SK-N-SH (cell line): ENCODE data around the gene SDE2. TPM values are rescaled to one million over a fixed set of nuclear protein-coding genes. Genes with fewer than 3 reads are reported as not detected.

Experiments used
- CTCF ChIA-PET: fragments of 300-600, 350-600 bp; formaldehyde crosslinking; extraction: SDS; loops from one replicate; lab custom pipeline; 2021; lab: Yijun Ruan, JAX
- POLR2A ChIA-PET: fragments of 350-600 bp; sonication (Branson Sonifier 250); formaldehyde crosslinking; extraction: SDS; loops from one replicate; lab custom pipeline; 2020; ENCODE audit warnings: antibody characterized with exemption, inconsistent platforms; lab: Yijun Ruan, JAX
- DNase-seq: peaks from one replicate; pipeline ENCODE4 v3.0.0; 2012
- H2AFZ ChIP-seq: fragments of 200-600 bp; sonication (generic); 2 replicates; pipeline ENCODE4 v1.8.1; 2016; ENCODE audit warnings: antibody characterized with exemption, mild to moderate bottlenecking, low read depth
- H3F3A ChIP-seq: fragments of 200-600 bp; sonication (generic); replicated peaks from 2 replicates; pipeline ENCODE3; 2016; ENCODE audit warnings: antibody characterized with exemption, mild to moderate bottlenecking; ENCODE audit not compliant: insufficient read depth
- H3K27ac ChIP-seq, 2 experiments: fragments of 200-500 bp in 1 of 2; fragments of 200-600 bp in 1 of 2; sonication (Bioruptor generic) in 1 of 2; sonication (generic), shearing (Covaris generic) in 1 of 2; 2 replicates each; pipeline versions ENCODE4 v1.5.1 to v1.6.1; 2014 to 2016; ENCODE audit warnings: low read depth in 2 of 2, inconsistent platforms in 1 of 2, low read length in 1 of 2, mild to moderate bottlenecking in 1 of 2, mixed read lengths in 1 of 2
- H3K27me3 ChIP-seq: fragments of 200-600 bp; sonication (generic), shearing (Covaris generic); 2 replicates; pipeline ENCODE4 v1.6.1; 2016; ENCODE audit warnings: mixed run types; ENCODE audit not compliant: insufficient read depth
- H3K36me3 ChIP-seq, 2 experiments: fragments of 200-500 bp in 1 of 2; fragments of 200-600 bp in 1 of 2; sonication (Bioruptor generic) in 1 of 2; sonication (generic) in 1 of 2; replicated peaks in 1 of 2; 2 replicates each; pipeline versions ENCODE3 to v1.5.1; 2014 to 2016; ENCODE audit warnings: low read length in 1 of 2, mild to moderate bottlenecking in 1 of 2; ENCODE audit not compliant: insufficient read depth in 2 of 2, control insufficient read depth in 1 of 2
- H3K4me1 ChIP-seq, 2 experiments: fragments of 200-500 bp in 1 of 2; fragments of 200-600 bp in 1 of 2; sonication (Bioruptor generic) in 1 of 2; sonication (generic), shearing (Covaris generic) in 1 of 2; 2 replicates each; pipeline versions ENCODE4 v1.5.1 to v1.6.1; 2014 to 2016; ENCODE audit warnings: low read depth in 1 of 2, low read length in 1 of 2, mixed run types in 1 of 2; ENCODE audit not compliant: insufficient read depth in 2 of 2, control insufficient read depth in 1 of 2
- H3K4me2 ChIP-seq: fragments of 200-600 bp; sonication (generic), shearing (Covaris generic); 2 replicates; pipeline ENCODE4 v1.6.1; 2017; ENCODE audit warnings: mixed run types
- H3K4me3 ChIP-seq, 2 experiments: fragments of 200-500 bp in 1 of 2; fragments of 200-600 bp in 1 of 2; sonication (Bioruptor generic) in 1 of 2; sonication (generic), shearing (Covaris generic) in 1 of 2; 2 replicates each; pipeline versions ENCODE4 v1.5.1 to v1.8.1; 2014 to 2016; ENCODE audit warnings: low read depth in 2 of 2, inconsistent platforms in 1 of 2, low read length in 1 of 2, mild to moderate bottlenecking in 1 of 2, mixed read lengths in 1 of 2, moderate library complexity in 1 of 2
- H3K79me2 ChIP-seq: fragments of 200-600 bp; sonication (generic); 2 replicates; pipeline ENCODE4 v1.8.1; 2017; ENCODE audit warnings: mild to moderate bottlenecking; ENCODE audit not compliant: insufficient read depth
- H3K9ac ChIP-seq: fragments of 200-600 bp; sonication (generic); 2 replicates; pipeline ENCODE4 v1.6.1; 2017; ENCODE audit warnings: mixed run types
- H3K9me2 ChIP-seq: fragments of 200-600 bp; sonication (generic); 2 replicates; pipeline ENCODE4 v1.6.1; 2017; ENCODE audit warnings: mixed run types
- H3K9me3 ChIP-seq: fragments of 200-600 bp; sonication (generic); 2 replicates; pipeline ENCODE4 v1.6.1; 2017; ENCODE audit warnings: mixed run types, mild to moderate bottlenecking, moderate library complexity
- H4K20me1 ChIP-seq: fragments of 200-600 bp; sonication (generic); 2 replicates; pipeline ENCODE4 v1.6.1; 2017; ENCODE audit warnings: mild to moderate bottlenecking, mixed run types; ENCODE audit not compliant: insufficient read depth
- ELF1 ChIP-seq: IDR thresholded peaks from 2 replicates; pipeline ENCODE4 v1.4.0; 2012
- EZH2phosphoT487 ChIP-seq: fragments of 200-600 bp; sonication (generic); IDR thresholded peaks from 2 replicates; pipeline ENCODE4 v1.6.1; 2017; ENCODE audit warnings: low read depth, mixed run types, mild to moderate bottlenecking, antibody characterized with exemption, moderate library complexity, borderline replicate concordance
- FOSL2 ChIP-seq: IDR thresholded peaks from 2 replicates; pipeline ENCODE4 v1.4.0; 2012; ENCODE audit warnings: low read depth, mild to moderate bottlenecking, moderate library complexity, borderline replicate concordance
- FOXJ3 ChIP-seq: sonication (generic); formaldehyde crosslinking; IDR thresholded peaks from 2 replicates; pipeline ENCODE4 v1.5.1; 2020; ENCODE audit warnings: mild to moderate bottlenecking, missing genetic modification reagents
- FOXM1 ChIP-seq: IDR thresholded peaks from 2 replicates; pipeline ENCODE4 v1.4.0; 2012; ENCODE audit warnings: low read depth, mild to moderate bottlenecking
- GABPA ChIP-seq: IDR thresholded peaks from 2 replicates; pipeline ENCODE4 v1.4.0; 2012; ENCODE audit warnings: low read depth, mild to moderate bottlenecking
- GATA2 ChIP-seq: sonication (generic); formaldehyde crosslinking; IDR thresholded peaks from 2 replicates; pipeline ENCODE4 v1.5.0; 2020; ENCODE audit warnings: mild to moderate bottlenecking, missing genetic modification reagents
- JUND ChIP-seq: IDR thresholded peaks from 2 replicates; pipeline ENCODE4 v1.4.0; 2012
- NFIC ChIP-seq: IDR thresholded peaks from 2 replicates; pipeline ENCODE4 v1.4.0; 2012; ENCODE audit warnings: borderline replicate concordance
- NRF1 ChIP-seq: IDR thresholded peaks from 2 replicates; pipeline ENCODE4 v1.6.1; 2012; ENCODE audit warnings: low read depth, mild to moderate bottlenecking, low read length
- RAD21 ChIP-seq: IDR thresholded peaks from 2 replicates; pipeline ENCODE4 v1.6.1; 2012; ENCODE audit warnings: mild to moderate bottlenecking, low read length
- RCOR1 ChIP-seq: fragments of 150-350 bp; IDR thresholded peaks from 2 replicates; pipeline ENCODE4 v1.6.1; 2017; ENCODE audit warnings: antibody characterized with exemption, low read length
- RFX5 ChIP-seq: IDR thresholded peaks from 2 replicates; pipeline ENCODE4 v1.6.1; 2012; ENCODE audit warnings: mild to moderate bottlenecking, improper control_type of control experiment, low read length
- SMC3 ChIP-seq: IDR thresholded peaks from 2 replicates; pipeline ENCODE4 v1.6.1; 2012; ENCODE audit warnings: low read depth, low read length, improper control_type of control experiment
- TCF12 ChIP-seq: IDR thresholded peaks from 2 replicates; pipeline ENCODE4 v1.4.0; 2012
- WGBS: methylation state at CpG from one replicate; pipeline ENCODE4 v1.1.6; 2017; ENCODE audit warnings: low lambda C conversion rate; 5-methylcytosine and 5-hydroxymethylcytosine counted together
- polyA plus RNA-seq, 3 experiments: library from polyadenylated mRNA; depleted of rRNA; stranded (reverse); fragments of >200 nt; gene quantifications; 2 replicates each; pipeline ENCODE4 v1.2.3, GENCODE V29; 2012
- TF ChIP-seq, protein P1 (sequence below): IDR thresholded peaks from 2 replicates; pipeline ENCODE4 v1.4.0; 2012; ENCODE audit warnings: low read depth, borderline replicate concordance
- TF ChIP-seq, protein P2 (sequence below): fragments of 200-600 bp; sonication (generic); IDR thresholded peaks from 2 replicates; pipeline ENCODE4 v1.6.1; 2017; ENCODE audit warnings: antibody characterized with exemption, mild to moderate bottlenecking, moderate library complexity
- TF ChIP-seq, protein P3 (sequence below): IDR thresholded peaks from 2 replicates; pipeline ENCODE4 v1.4.0; 2012; ENCODE audit warnings: low read depth, borderline replicate concordance
- TF ChIP-seq, protein P4 (sequence below): fragments of 150-350 bp; IDR thresholded peaks from 2 replicates; pipeline ENCODE4 v1.6.1; 2016; ENCODE audit warnings: mild to moderate bottlenecking, low read depth, low read length

Gene SDE2
- polyA plus RNA-seq, 1 of the 3 experiments (the other 2 are of a cell fraction) = 10.1 TPM

DNA sequence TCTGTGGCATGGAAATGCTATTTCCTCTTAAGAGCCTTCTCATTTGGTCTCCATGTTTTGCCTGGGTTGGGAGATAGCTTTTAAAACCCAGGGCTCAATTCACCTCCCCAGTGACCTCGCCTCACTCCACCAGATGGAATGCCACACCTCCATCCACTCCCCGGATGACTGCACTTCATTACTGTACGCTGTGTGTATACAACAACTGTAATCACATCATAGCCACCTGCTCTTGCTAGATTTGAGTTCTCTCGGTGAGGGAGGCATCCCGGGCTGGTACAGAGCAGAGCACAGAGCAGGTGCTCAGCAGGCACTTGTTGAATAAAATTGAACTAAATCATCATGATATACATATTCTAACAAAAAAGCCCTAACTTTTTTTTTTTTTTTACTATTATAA, 26.0 kb downstream of the SDE2 start:
- Histone ChIP-seq H3K79me2 (no peaks in the 10 kb centered on the region), H3K4me2 (no peak overlapping the region), H3K9me3 (no peaks in the 10 kb centered on the region), H2AFZ (no peak overlapping the region), H3K9me2 (no peaks in the 10 kb centered on the region), H3K9ac (no peak overlapping the region), H3K27me3 (no peaks in the 10 kb centered on the region), H3K36me3 (no peaks in the 10 kb centered on the region), H3K4me1 (no peaks in the 10 kb centered on the region; a peak in 1 of 4 replicates), H3K27ac (no peak overlapping the region), H3F3A (peaks cover 8% of the 10 kb centered on the region), H3K4me3 (no peak overlapping the region), H4K20me1 (no peaks in the 10 kb centered on the region)
- TF ChIP-seq TCF12 (no peak), ELF1 (no peak), NFIC (no peak), RCOR1 (no peak), FOSL2 (no peak), GATA2 (CRISPR knock-in tag) (no peak), FOXM1 (no peak), EZH2phosphoT487 (no peak), JUND (no peak), NRF1 (no peak)
- TF ChIP-seq, protein P1, sequence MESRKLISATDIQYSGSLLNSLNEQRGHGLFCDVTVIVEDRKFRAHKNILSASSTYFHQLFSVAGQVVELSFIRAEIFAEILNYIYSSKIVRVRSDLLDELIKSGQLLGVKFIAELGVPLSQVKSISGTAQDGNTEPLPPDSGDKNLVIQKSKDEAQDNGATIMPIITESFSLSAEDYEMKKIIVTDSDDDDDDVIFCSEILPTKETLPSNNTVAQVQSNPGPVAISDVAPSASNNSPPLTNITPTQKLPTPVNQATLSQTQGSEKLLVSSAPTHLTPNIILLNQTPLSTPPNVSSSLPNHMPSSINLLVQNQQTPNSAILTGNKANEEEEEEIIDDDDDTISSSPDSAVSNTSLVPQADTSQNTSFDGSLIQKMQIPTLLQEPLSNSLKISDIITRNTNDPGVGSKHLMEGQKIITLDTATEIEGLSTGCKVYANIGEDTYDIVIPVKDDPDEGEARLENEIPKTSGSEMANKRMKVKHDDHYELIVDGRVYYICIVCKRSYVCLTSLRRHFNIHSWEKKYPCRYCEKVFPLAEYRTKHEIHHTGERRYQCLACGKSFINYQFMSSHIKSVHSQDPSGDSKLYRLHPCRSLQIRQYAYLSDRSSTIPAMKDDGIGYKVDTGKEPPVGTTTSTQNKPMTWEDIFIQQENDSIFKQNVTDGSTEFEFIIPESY = no peak
- TF ChIP-seq, protein P2, sequence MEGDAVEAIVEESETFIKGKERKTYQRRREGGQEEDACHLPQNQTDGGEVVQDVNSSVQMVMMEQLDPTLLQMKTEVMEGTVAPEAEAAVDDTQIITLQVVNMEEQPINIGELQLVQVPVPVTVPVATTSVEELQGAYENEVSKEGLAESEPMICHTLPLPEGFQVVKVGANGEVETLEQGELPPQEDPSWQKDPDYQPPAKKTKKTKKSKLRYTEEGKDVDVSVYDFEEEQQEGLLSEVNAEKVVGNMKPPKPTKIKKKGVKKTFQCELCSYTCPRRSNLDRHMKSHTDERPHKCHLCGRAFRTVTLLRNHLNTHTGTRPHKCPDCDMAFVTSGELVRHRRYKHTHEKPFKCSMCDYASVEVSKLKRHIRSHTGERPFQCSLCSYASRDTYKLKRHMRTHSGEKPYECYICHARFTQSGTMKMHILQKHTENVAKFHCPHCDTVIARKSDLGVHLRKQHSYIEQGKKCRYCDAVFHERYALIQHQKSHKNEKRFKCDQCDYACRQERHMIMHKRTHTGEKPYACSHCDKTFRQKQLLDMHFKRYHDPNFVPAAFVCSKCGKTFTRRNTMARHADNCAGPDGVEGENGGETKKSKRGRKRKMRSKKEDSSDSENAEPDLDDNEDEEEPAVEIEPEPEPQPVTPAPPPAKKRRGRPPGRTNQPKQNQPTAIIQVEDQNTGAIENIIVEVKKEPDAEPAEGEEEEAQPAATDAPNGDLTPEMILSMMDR = no peak
- ChIA-PET POLR2A (no interaction called here), CTCF (interaction anchor here (3.8 to 7.8 kb wide), 2 partner anchors 195 to 501 kb away, joined by 26 to 130 read pairs; partner anchors contain the start of gene SRP9)
- 81% methylated on average over 5 of the region's 5 CpGs for WGBS
- no peak for DNase-seq

DNA sequence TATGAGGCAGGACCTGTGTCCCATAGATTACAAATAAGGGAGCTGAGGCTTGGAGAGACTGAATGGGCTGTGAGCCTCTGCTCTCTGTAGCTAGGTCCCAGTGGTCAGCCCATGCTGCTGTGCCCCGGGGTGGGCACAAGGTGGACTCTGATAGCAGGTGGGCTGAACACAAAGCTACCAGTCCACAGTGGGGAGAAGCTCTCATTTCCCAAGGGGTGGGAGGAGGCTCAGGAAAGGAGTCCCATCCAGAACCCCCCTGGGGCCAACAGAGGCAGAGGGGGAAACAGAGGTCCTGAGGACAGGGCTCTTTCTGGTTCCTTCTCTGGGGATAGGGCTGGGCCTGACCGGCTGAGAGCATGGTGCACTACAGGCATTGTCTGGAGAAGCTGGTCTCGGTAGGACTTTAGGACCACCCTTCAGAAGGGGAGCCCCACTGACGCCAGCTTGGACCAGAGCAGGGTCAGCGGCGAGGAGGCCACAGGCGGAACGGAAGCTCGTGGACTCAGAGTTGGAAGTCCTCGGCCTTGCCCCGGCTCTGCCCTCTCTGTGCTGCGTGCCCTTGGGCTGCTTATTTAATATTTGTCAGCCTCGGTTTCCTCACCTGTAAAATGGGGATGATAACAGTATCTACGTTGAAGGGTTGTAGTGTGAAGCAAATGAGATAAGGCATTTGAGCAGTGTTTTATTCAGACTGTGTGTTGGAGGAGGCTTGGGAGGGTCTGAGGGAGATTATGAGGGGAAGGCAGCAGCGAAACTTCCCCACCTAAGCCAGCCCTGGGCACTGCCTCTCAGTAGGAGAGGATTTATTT, 26.6 kb downstream of the SDE2 start:
- Histone ChIP-seq H3K36me3 (no peaks in the 10 kb centered on the region), H3K9me2 (no peaks in the 10 kb centered on the region), H3K9ac (no peak overlapping the region), H4K20me1 (no peaks in the 10 kb centered on the region), H3K4me3 (no peak overlapping the region), H3K27ac (no peak overlapping the region), H3K27me3 (no peaks in the 10 kb centered on the region), H3F3A (peaks cover 8% of the 10 kb centered on the region), H3K4me2 (no peak overlapping the region), H3K79me2 (no peaks in the 10 kb centered on the region), H3K9me3 (no peaks in the 10 kb centered on the region), H2AFZ (no peak overlapping the region), H3K4me1 (no peaks in the 10 kb centered on the region; a peak in 1 of 4 replicates)
- no peak for DNase-seq
- POLR2A ChIA-PET = no interaction called here
- WGBS = 81% methylated on average over 15 of the region's 15 CpGs
- CTCF ChIA-PET = interaction anchor here (1.1 to 7.8 kb wide), 5 partner anchors 194 to 500 kb away, joined by 4 to 130 read pairs (median 5); partner anchors contain the start of gene SRP9
- TF ChIP-seq JUND (no peak), ELF1 (no peak), NFIC (no peak), RFX5 (no peak), GABPA (no peak), FOXJ3 (no peak), FOSL2 (no peak), GATA2 (CRISPR knock-in tag) (no peak), RAD21 (no peak), SMC3 (no peak)
- TF ChIP-seq, protein P2 = no peak
- TF ChIP-seq, protein P3, sequence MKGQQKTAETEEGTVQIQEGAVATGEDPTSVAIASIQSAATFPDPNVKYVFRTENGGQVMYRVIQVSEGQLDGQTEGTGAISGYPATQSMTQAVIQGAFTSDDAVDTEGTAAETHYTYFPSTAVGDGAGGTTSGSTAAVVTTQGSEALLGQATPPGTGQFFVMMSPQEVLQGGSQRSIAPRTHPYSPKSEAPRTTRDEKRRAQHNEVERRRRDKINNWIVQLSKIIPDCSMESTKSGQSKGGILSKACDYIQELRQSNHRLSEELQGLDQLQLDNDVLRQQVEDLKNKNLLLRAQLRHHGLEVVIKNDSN = no peak
- TF ChIP-seq, protein P4, sequence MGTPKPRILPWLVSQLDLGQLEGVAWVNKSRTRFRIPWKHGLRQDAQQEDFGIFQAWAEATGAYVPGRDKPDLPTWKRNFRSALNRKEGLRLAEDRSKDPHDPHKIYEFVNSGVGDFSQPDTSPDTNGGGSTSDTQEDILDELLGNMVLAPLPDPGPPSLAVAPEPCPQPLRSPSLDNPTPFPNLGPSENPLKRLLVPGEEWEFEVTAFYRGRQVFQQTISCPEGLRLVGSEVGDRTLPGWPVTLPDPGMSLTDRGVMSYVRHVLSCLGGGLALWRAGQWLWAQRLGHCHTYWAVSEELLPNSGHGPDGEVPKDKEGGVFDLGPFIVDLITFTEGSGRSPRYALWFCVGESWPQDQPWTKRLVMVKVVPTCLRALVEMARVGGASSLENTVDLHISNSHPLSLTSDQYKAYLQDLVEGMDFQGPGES = no peak
